SK-N-SH (cell line): ENCODE data around the gene NCLN.

ENCODE experiments used
- CTCF ChIP-seq: fragments of 200-600 bp; sonication (generic); IDR thresholded peaks from 2 replicates; pipeline ENCODE4 v1.6.1; 2017; ENCODE audit warnings: antibody characterized with exemption, mild to moderate bottlenecking, moderate library complexity
- EZH2phosphoT487 ChIP-seq: fragments of 200-600 bp; sonication (generic); IDR thresholded peaks from 2 replicates; pipeline ENCODE4 v1.6.1; 2017; ENCODE audit warnings: low read depth, mixed run types, mild to moderate bottlenecking, antibody characterized with exemption, moderate library complexity, borderline replicate concordance
- FOXM1 ChIP-seq: IDR thresholded peaks from 2 replicates; pipeline ENCODE4 v1.4.0; 2012; ENCODE audit warnings: low read depth, mild to moderate bottlenecking
- NRF1 ChIP-seq: IDR thresholded peaks from 2 replicates; pipeline ENCODE4 v1.6.1; 2012; ENCODE audit warnings: low read depth, mild to moderate bottlenecking, low read length
- SMC3 ChIP-seq: IDR thresholded peaks from 2 replicates; pipeline ENCODE4 v1.6.1; 2012; ENCODE audit warnings: low read depth, low read length, improper control_type of control experiment

DNA sequence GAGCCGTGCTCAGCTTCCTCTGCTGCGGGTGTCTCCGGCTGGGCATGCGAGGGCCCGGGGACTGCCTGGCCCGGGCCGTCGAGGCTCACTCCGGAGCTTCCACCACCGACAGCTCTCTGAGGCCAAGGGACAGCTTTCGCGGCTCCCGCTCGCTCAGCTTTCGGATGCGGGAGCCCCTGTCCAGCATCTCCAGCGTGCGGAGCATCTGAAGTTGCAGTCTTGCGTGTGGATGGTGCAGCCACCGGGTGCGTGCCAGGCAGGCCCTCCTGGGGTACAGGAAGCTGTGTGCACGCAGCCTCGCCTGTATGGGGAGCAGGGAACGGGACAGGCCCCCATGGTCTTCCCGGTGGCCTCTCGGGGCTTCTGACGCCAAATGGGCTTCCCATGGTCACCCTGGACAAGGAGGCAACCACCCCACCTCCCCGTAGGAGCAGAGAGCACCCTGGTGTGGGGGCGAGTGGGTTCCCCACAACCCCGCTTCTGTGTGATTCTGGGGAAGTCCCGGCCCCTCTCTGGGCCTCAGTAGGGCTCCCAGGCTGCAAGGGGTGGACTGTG is 5.9 kb upstream of the NCLN start:
- no peak for TF ChIP-seq CTCF
- TF ChIP-seq EZH2phosphoT487, result no peak
- TF ChIP-seq NRF1, result no peak
- no peak for TF ChIP-seq SMC3
- no peak for TF ChIP-seq FOXM1
